Keratinocyte (primary cell): ENCODE data around the gene RBM22. TPM values are rescaled to one million over a fixed set of nuclear protein-coding genes. Genes with fewer than 3 reads are reported as not detected.

Experiments used
- DNase-seq: peaks from one replicate; pipeline ENCODE4 v3.0.0-alpha.2; 2011; ENCODE audit warnings: low read depth, missing footprints, low spot score
- FAIRE-seq: peaks from 2 replicates; lab custom pipeline; 2011; peaks lifted over from hg19 to GRCh38; lab: Jason Lieb, UNC
- H2AFZ ChIP-seq: 2 replicates; pipeline ENCODE4 v1.6.0; 2012; ENCODE audit warnings: low read length, control low read depth, inconsistent platforms; ENCODE audit not compliant: control insufficient read depth
- H3K27ac ChIP-seq: 2 replicates; pipeline ENCODE4 v1.5.1; 2011; ENCODE audit warnings: low read length; ENCODE audit not compliant: control insufficient read depth, insufficient read depth
- H3K27me3 ChIP-seq: 3 replicates; pipeline ENCODE4 v1.6.0; 2011; ENCODE audit warnings: low read length; ENCODE audit not compliant: control insufficient read depth, insufficient read depth; ENCODE audit errors: extremely low read depth
- H3K36me3 ChIP-seq, 2 experiments: 2 replicates in 1 of 2; 3 replicates in 1 of 2; pipeline ENCODE4 v1.5.1; 2011; ENCODE audit warnings: low read length in 2 of 2, mild to moderate bottlenecking in 1 of 2; ENCODE audit not compliant: control insufficient read depth in 2 of 2, insufficient read depth in 2 of 2; ENCODE audit errors: extremely low read depth in 1 of 2
- H3K4me1 ChIP-seq: 3 replicates; pipeline ENCODE4 v1.5.1; 2011; ENCODE audit warnings: low read length; ENCODE audit not compliant: control insufficient read depth, insufficient read depth; ENCODE audit errors: extremely low read depth
- H3K4me2 ChIP-seq: 3 replicates; pipeline ENCODE4 v1.6.0; 2011; ENCODE audit warnings: low read depth, low read length; ENCODE audit not compliant: control insufficient read depth, insufficient read depth; ENCODE audit errors: extremely low read depth
- H3K4me3 ChIP-seq, 3 experiments: fragments of 200-600 bp in 1 of 3; sonication (generic) in 1 of 3; 2 replicates in 2 of 3; 3 replicates in 1 of 3; pipeline ENCODE4 v1.5.1; 2011 to 2016; ENCODE audit warnings: low read length in 3 of 3, mild to moderate bottlenecking in 3 of 3, control low read depth in 2 of 3, inconsistent platforms in 1 of 3, low read depth in 1 of 3, mixed read lengths in 1 of 3, mixed run types in 1 of 3, moderate library complexity in 1 of 3; ENCODE audit not compliant: control insufficient read depth in 2 of 3, insufficient read depth in 2 of 3; ENCODE audit errors: extremely low read depth in 1 of 3
- H3K79me2 ChIP-seq: 2 replicates; pipeline ENCODE4 v1.6.0; 2012; ENCODE audit warnings: low read length; ENCODE audit not compliant: control insufficient read depth, insufficient read depth
- H3K9ac ChIP-seq: 3 replicates; pipeline ENCODE4 v1.6.0; 2011; ENCODE audit warnings: low read length; ENCODE audit not compliant: control insufficient read depth, insufficient read depth; ENCODE audit errors: extremely low read depth
- H3K9me1 ChIP-seq: 3 replicates; pipeline ENCODE4 v1.6.0; 2011; ENCODE audit warnings: low read length; ENCODE audit not compliant: control insufficient read depth, insufficient read depth; ENCODE audit errors: extremely low read depth
- H3K9me3 ChIP-seq: 2 replicates; pipeline ENCODE4 v1.5.1; 2012; ENCODE audit warnings: low read depth, low read length; ENCODE audit not compliant: control insufficient read depth
- H4K20me1 ChIP-seq: 3 replicates; pipeline ENCODE4 v1.6.0; 2011; ENCODE audit warnings: low read length; ENCODE audit not compliant: control insufficient read depth, insufficient read depth; ENCODE audit errors: extremely low read depth
- EZH2 ChIP-seq: IDR thresholded peaks from one replicate; pipeline ENCODE4 v1.6.1; 2012; ENCODE audit warnings: inconsistent platforms, mild to moderate bottlenecking, low read length, moderate library complexity
- dilution Hi-C: fragments of 300-500 bp; cut with MboI; formaldehyde crosslinking; loops from one replicate; pipeline ENCODE4 v1.7.0; 2020; ENCODE audit warnings: low sequenced_read_pairs; ENCODE audit not compliant: extremely low pct_ligation_motif_present
- polyA plus RNA-seq, 5 experiments: library from polyadenylated mRNA; depleted of rRNA in 3 of 5; stranded (reverse) in 3 of 5; stranded (forward) in 1 of 5; unstranded in 1 of 5; fragments of >200 nt; gene quantifications; 1 replicate in 1 of 5; 2 replicates in 3 of 5; 3 replicates in 1 of 5; pipeline versions ENCODE4 v1.2.1 to v1.2.3, GENCODE V29; 2011 to 2012; ENCODE audit warnings: missing spikeins in 2 of 5, low read depth in 1 of 5, low replicate concordance in 1 of 5
- TF ChIP-seq, protein P1 (sequence below), 3 experiments: IDR thresholded peaks in 1 of 3; conservative IDR thresholded peaks in 1 of 3; optimal IDR thresholded peaks in 1 of 3; 2 replicates in 2 of 3; 3 replicates in 1 of 3; pipeline versions ENCODE3 to v1.5.1; 2011; ENCODE audit warnings: low read length in 3 of 3, mild to moderate bottlenecking in 3 of 3, moderate library complexity in 2 of 3, control low read depth in 1 of 3, inconsistent platforms in 1 of 3; ENCODE audit not compliant: insufficient read depth in 2 of 3; ENCODE audit errors: extremely low read depth in 1 of 3

Gene RBM22
- polyA plus RNA-seq, 1 donor (not counting 4 experiments of a cell fraction or from before 2014, with no cell fraction given): 34.7 TPM

DNA sequence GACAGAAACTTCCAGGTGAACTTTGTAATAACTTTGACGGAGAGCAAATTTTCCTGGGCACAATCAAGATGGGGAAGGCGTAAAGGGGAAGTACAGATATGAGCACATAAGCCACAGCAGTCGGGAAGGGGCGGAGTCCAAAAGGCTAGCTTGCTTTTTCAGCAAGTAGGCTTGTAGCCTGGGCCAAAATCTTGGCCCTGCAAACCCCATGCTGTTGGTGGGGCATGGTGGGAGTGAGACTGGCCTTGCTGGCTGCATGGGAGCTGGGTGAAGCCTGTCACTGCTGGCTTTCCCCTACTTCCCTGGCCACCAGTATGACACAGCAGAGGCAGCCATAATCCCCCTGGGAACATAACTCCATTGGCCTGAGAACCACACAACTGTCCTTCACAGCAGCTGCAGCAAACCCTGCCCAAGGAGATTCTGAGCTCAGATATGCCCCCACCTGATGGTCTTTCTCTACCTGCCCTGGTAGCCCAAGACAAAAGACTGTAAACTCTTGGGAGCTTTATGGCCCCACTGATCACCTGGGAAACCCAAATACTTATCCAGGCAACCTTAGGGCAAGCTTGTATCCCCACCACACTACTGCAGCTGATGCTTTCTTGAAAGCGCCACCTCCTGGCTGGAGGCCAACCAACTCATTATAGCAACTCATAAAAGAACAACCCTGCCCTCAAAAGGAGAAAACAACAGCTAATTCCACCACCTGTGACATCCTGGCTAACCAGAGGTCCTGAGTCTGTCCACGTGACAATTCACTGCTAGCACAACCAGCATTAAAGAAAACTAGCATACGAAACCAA, 33.9 kb upstream of the RBM22 start:
- H3K4me3 ChIP-seq: no peak overlapping the region
- no peaks in the 10 kb centered on the region for H3K9me3 ChIP-seq
- TF ChIP-seq, protein P1, sequence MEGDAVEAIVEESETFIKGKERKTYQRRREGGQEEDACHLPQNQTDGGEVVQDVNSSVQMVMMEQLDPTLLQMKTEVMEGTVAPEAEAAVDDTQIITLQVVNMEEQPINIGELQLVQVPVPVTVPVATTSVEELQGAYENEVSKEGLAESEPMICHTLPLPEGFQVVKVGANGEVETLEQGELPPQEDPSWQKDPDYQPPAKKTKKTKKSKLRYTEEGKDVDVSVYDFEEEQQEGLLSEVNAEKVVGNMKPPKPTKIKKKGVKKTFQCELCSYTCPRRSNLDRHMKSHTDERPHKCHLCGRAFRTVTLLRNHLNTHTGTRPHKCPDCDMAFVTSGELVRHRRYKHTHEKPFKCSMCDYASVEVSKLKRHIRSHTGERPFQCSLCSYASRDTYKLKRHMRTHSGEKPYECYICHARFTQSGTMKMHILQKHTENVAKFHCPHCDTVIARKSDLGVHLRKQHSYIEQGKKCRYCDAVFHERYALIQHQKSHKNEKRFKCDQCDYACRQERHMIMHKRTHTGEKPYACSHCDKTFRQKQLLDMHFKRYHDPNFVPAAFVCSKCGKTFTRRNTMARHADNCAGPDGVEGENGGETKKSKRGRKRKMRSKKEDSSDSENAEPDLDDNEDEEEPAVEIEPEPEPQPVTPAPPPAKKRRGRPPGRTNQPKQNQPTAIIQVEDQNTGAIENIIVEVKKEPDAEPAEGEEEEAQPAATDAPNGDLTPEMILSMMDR (optimal IDR thresholded peaks at IDR 0.05 in 1 of 3, IDR thresholded peaks at IDR 0.05 in 1 of 3, conservative IDR thresholded peaks at IDR 0.05 in 1 of 3; ENCODE audit: extremely low read depth in 1 of 3, insufficient read depth in 2 of 3, low read length in 3 of 3): no peak
- TF ChIP-seq EZH2: no peak
- no peak overlapping the region for H2AFZ ChIP-seq
- dilution Hi-C loops: no loop called here
- FAIRE-seq: no peak
- no peak overlapping the region for H3K27ac ChIP-seq
- no peak for DNase-seq
- peaks cover 44% of the 10 kb centered on the region for H3K79me2 ChIP-seq
- H4K20me1 ChIP-seq: no peaks in the 10 kb centered on the region
- peaks cover 8 to 13% of the 10 kb centered on the region in 2 experiments for H3K36me3 ChIP-seq
- no peak overlapping the region for H3K4me2 ChIP-seq
- H3K27me3 ChIP-seq: no peaks in the 10 kb centered on the region
- H3K9me1 ChIP-seq: no peaks in the 10 kb centered on the region
- no peaks in the 10 kb centered on the region for H3K4me1 ChIP-seq
- H3K9ac ChIP-seq: no peak overlapping the region

DNA sequence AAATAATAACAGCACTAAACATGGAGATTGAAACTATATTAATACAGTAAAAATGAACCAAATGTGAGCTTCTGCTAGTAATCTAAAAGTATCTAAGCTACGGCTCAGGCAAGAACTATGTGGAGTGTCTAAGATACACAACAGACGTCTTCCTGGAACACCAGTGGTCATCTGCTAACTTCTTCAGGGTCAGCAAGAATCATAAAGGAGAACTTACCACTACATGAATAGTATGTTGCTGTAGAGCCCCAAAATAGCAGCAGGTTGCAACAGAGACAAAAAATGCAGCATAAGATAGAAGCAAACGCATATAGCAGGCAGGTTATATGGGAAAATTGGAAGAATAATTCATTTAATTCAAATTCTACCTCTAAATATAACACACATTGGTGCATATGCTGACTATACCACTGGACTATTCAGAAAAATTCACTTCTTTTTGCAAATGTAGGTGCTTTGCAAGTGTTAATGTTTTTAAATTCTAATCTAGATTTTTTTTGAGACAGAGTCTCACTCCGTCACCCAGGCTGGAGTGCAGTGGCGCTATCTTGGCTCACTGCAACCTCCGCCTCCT, 30.9 kb upstream of the RBM22 start:
- dilution Hi-C loops: no loop called here
- Histone ChIP-seq H3K36me3 (peaks cover 14% of the 10 kb centered on the region in 2 experiments), H3K9ac (no peak overlapping the region), H2AFZ (no peak overlapping the region), H3K4me3 (no peak overlapping the region), H3K4me1 (no peaks in the 10 kb centered on the region), H3K79me2 (peaks cover 20% of the 10 kb centered on the region), H3K9me3 (no peaks in the 10 kb centered on the region), H3K27me3 (no peaks in the 10 kb centered on the region), H3K4me2 (no peak overlapping the region), H3K9me1 (no peaks in the 10 kb centered on the region), H3K27ac (no peak overlapping the region), H4K20me1 (no peaks in the 10 kb centered on the region)
- no peak for FAIRE-seq
- DNase-seq: no peak
- TF ChIP-seq, protein P1 (optimal IDR thresholded peaks at IDR 0.05 in 1 of 3, IDR thresholded peaks at IDR 0.05 in 1 of 3, conservative IDR thresholded peaks at IDR 0.05 in 1 of 3; ENCODE audit: extremely low read depth in 1 of 3, insufficient read depth in 2 of 3, low read length in 3 of 3): no peak
- TF ChIP-seq EZH2: no peak
